GM12873 (cell line): ENCODE results near the gene ARMC8.

Experiments
- CTCF ChIP-seq: IDR thresholded peaks from 2 replicates; pipeline ENCODE4 v1.5.1; 2012; ENCODE audit warnings: low read depth, mild to moderate bottlenecking, moderate library complexity, low read length, control low read depth; ENCODE audit not compliant: insufficient read depth; ENCODE audit errors: missing control alignments

ARMC8 gene

GRCh38 chr3:138220242-138220641 lies 33.1 kb downstream of the ARMC8 start:
- TF ChIP-seq CTCF: no peak

GRCh38 chr3:138220788-138221187 lies 33.7 kb downstream of the ARMC8 start:
- no peak for TF ChIP-seq CTCF

- TF ChIP-seq CTCF: no peak
Observed at GRCh38 chr3:138222131-138222941, 35.2 kb downstream of the ARMC8 start.

- TF ChIP-seq CTCF: no peak
Observed at GRCh38 chr3:138222942-138223287, 35.8 kb downstream of the ARMC8 start.

GRCh38 chr3:138227650-138228049 lies 40.5 kb downstream of the ARMC8 start:
- no peak for TF ChIP-seq CTCF

- TF ChIP-seq CTCF: no peak
Observed at GRCh38 chr3:138230525-138230924, 43.4 kb downstream of the ARMC8 start.

GRCh38 chr3:138232705-138233364 lies 45.7 kb downstream of the ARMC8 start:
- TF ChIP-seq CTCF: no peak
